ENCODE results near the gene CDC73. TPM values are rescaled to one million over a fixed set of nuclear protein-coding genes. Genes with fewer than 3 reads are reported as not detected.

The CDC73 gene
- total RNA-seq, 2 donors from 2014 or later = 52.8 to 53.0 TPM

GRCh38 chr1:193087893-193088292 lies 33.9 kb upstream of the CDC73 start:
- Mint-ChIP-seq H3K27me3 (ENCODE audit: insufficient read depth) (no peaks in the 10 kb centered on the region), H3K9me3 (no peaks in the 10 kb centered on the region), H3K4me3 (no peak overlapping the region), H3K27ac (no peak overlapping the region), H3K36me3 (ENCODE audit: low read depth) (peaks cover 34% of the 10 kb centered on the region), H3K4me1 (peaks cover 15% of the 10 kb centered on the region)
- Histone ChIP-seq H3K4me3 (ENCODE audit: low read length) (no peak overlapping the region), H3K9ac (ENCODE audit: extremely low read depth, low read length, poor library complexity, severe bottlenecking) (no peak overlapping the region), H3K9me3 (ENCODE audit: control insufficient read depth, low read length) (no peaks in the 10 kb centered on the region), H3K36me3 (ENCODE audit: control insufficient read depth, insufficient read depth, low read length) (peaks cover 46% of the 10 kb centered on the region), H3K27ac (ENCODE audit: low read depth, low read length) (no peak overlapping the region), H3K27me3 (ENCODE audit: control insufficient read depth, insufficient read depth, low read length, poor library complexity, severe bottlenecking) (no peaks in the 10 kb centered on the region), H3K4me1 (ENCODE audit: control insufficient read depth, insufficient read depth, low read length) (no peaks in the 10 kb centered on the region)
- no peak for DNase-seq
- TF ChIP-seq CTCF (conservative IDR thresholded peaks at IDR 0.05) = no peak
- 86% methylated on average over 3 of the region's 3 CpGs; no CpG with 5 or more reads in 1 of the 2 experiments for WGBS, 2 experiments (ENCODE audit: insufficient coverage in 1 of 2, insufficient read length in 1 of 2)

GRCh38 chr1:193090865-193091264 lies 31.0 kb upstream of the CDC73 start:
- no peak overlapping the region for H3K4me3 Mint-ChIP-seq
- no peaks in the 10 kb centered on the region for H3K9me3 Mint-ChIP-seq
- no peaks in the 10 kb centered on the region for H3K9me3 ChIP-seq (ENCODE audit: control insufficient read depth, low read length)
- no peak overlapping the region for H3K27ac ChIP-seq (ENCODE audit: low read depth, low read length)
- H3K27me3 Mint-ChIP-seq (ENCODE audit: insufficient read depth) = no peaks in the 10 kb centered on the region
- peaks cover 25% of the 10 kb centered on the region for H3K36me3 ChIP-seq (ENCODE audit: control insufficient read depth, insufficient read depth, low read length)
- H3K9ac ChIP-seq (ENCODE audit: extremely low read depth, low read length, poor library complexity, severe bottlenecking) = no peak overlapping the region
- DNase-seq = no peak
- peaks cover 16% of the 10 kb centered on the region for H3K36me3 Mint-ChIP-seq (ENCODE audit: low read depth)
- H3K27me3 ChIP-seq (ENCODE audit: control insufficient read depth, insufficient read depth, low read length, poor library complexity, severe bottlenecking) = no peaks in the 10 kb centered on the region
- no peak for TF ChIP-seq CTCF (conservative IDR thresholded peaks at IDR 0.05)
- H3K27ac Mint-ChIP-seq = no peak overlapping the region
- H3K4me1 Mint-ChIP-seq = peaks cover 8% of the 10 kb centered on the region
- no peak overlapping the region for H3K4me3 ChIP-seq (ENCODE audit: low read length)
- no peaks in the 10 kb centered on the region for H3K4me1 ChIP-seq (ENCODE audit: control insufficient read depth, insufficient read depth, low read length)
- 88% methylated on average over 1 of the region's 1 CpG; no CpG with 5 or more reads in 1 of the 2 experiments for whole genome bisulfite sequencing, 2 experiments (ENCODE audit: insufficient coverage in 1 of 2, insufficient read length in 1 of 2)

- Mint-ChIP-seq H3K4me3 (no peak overlapping the region), H3K36me3 (ENCODE audit: low read depth) (peaks cover 13% of the 10 kb centered on the region), H3K27me3 (ENCODE audit: insufficient read depth) (no peaks in the 10 kb centered on the region), H3K9me3 (no peaks in the 10 kb centered on the region), H3K4me1 (no peaks in the 10 kb centered on the region), H3K27ac (no peak overlapping the region)
- TF ChIP-seq CTCF (conservative IDR thresholded peaks at IDR 0.05) = no peak
- Histone ChIP-seq H3K36me3 (ENCODE audit: control insufficient read depth, insufficient read depth, low read length) (peaks cover 39% of the 10 kb centered on the region), H3K4me1 (ENCODE audit: control insufficient read depth, insufficient read depth, low read length) (no peaks in the 10 kb centered on the region), H3K4me3 (ENCODE audit: low read length) (no peak overlapping the region), H3K27ac (ENCODE audit: low read depth, low read length) (no peak overlapping the region), H3K9ac (ENCODE audit: extremely low read depth, low read length, poor library complexity, severe bottlenecking) (no peak overlapping the region), H3K27me3 (ENCODE audit: control insufficient read depth, insufficient read depth, low read length, poor library complexity, severe bottlenecking) (no peaks in the 10 kb centered on the region), H3K9me3 (ENCODE audit: control insufficient read depth, low read length) (no peaks in the 10 kb centered on the region)
- WGBS, 2 experiments (ENCODE audit: insufficient coverage in 1 of 2, insufficient read length in 1 of 2) = 93% methylated on average over 8 to 11 of the region's 11 CpGs
- DNase-seq = no peak
Measured at GRCh38 chr1:193094112-193094511, 27.7 kb upstream of the CDC73 start.

All from endodermal cell (in vitro differentiated cells).